Measurements from ENCODE around the gene ATG14. TPM values are rescaled to one million over a fixed set of nuclear protein-coding genes. Genes with fewer than 3 reads are reported as not detected.

ATG14 gene
- total and polyA plus RNA-seq, 2 of the 8 experiments (the other 6 are each of a cell fraction or from before 2014, with no cell fraction given), result 4.9 to 10.8 TPM

GRCh38 chr14:55416866-55417265 lies 5.2 kb upstream of the ATG14 start:
- DNase-seq (ENCODE audit: low read depth in 1 of 2, low spot score in 2 of 2) (peak in 1 of 2 experiments; percentile 58), FAIRE-seq (no peak)
- ChIA-PET POLR2A (ENCODE audit: partially characterized antibody) (interaction anchor here (1.6 kb wide), 1 partner anchor 10 kb away, joined by 6 read pairs; no protein-coding TSS in a partner anchor), CTCF (ENCODE audit: partially characterized antibody) (interaction anchor here (0.5 to 5.9 kb wide), 29 partner anchors 10 to 1104 kb away, joined by 3 to 65 read pairs (median 3); partner anchors contain the start of gene TBPL2)
- H3K36me3 ChIP-seq (ENCODE audit: control insufficient read depth in 2 of 4, insufficient read depth in 4 of 4, low read length in 3 of 4), result no peaks in the 10 kb centered on the region
- TF ChIP-seq, protein P1, sequence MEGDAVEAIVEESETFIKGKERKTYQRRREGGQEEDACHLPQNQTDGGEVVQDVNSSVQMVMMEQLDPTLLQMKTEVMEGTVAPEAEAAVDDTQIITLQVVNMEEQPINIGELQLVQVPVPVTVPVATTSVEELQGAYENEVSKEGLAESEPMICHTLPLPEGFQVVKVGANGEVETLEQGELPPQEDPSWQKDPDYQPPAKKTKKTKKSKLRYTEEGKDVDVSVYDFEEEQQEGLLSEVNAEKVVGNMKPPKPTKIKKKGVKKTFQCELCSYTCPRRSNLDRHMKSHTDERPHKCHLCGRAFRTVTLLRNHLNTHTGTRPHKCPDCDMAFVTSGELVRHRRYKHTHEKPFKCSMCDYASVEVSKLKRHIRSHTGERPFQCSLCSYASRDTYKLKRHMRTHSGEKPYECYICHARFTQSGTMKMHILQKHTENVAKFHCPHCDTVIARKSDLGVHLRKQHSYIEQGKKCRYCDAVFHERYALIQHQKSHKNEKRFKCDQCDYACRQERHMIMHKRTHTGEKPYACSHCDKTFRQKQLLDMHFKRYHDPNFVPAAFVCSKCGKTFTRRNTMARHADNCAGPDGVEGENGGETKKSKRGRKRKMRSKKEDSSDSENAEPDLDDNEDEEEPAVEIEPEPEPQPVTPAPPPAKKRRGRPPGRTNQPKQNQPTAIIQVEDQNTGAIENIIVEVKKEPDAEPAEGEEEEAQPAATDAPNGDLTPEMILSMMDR (IDR thresholded peaks at IDR 0.05; ENCODE audit: control extremely low read depth in 1 of 3, insufficient read depth in 1 of 3, low read depth in 1 of 3, low read length in 3 of 3), result peak; percentile 49 to 72 (median 60)
- TF ChIP-seq SIN3A (conservative IDR thresholded peaks at IDR 0.05 in 1 of 2, IDR thresholded peaks at IDR 0.05 in 1 of 2; ENCODE audit: low read depth in 1 of 2, low read length in 2 of 2) (no peak), KDM5A (IDR thresholded peaks at IDR 0.05; ENCODE audit: low read length) (no peak), RAD21 (IDR thresholded peaks at IDR 0.05 in 1 of 2, conservative IDR thresholded peaks at IDR 0.05 in 1 of 2; ENCODE audit: low read depth in 2 of 2, low read length in 2 of 2) (peak; percentile 64 to 75)
- no peak overlapping the region for H4K8ac ChIP-seq (ENCODE audit: extremely low read depth, insufficient read depth, low read length)
- no peak overlapping the region for H3K4ac ChIP-seq (replicated peaks; ENCODE audit: insufficient read length, low read depth, low read length)
- no peak overlapping the region for H3K23ac ChIP-seq (ENCODE audit: insufficient read length)
- no peak overlapping the region for H4K5ac ChIP-seq (ENCODE audit: insufficient read length, low read depth, low read length)
- no peak overlapping the region for H3K14ac ChIP-seq (ENCODE audit: insufficient read length)
- H3K18ac ChIP-seq (ENCODE audit: extremely low read depth, low read length), result no peak overlapping the region
- no peak overlapping the region for H2AFZ ChIP-seq (ENCODE audit: low read length)
- no peak overlapping the region for H3K27ac ChIP-seq (ENCODE audit: low read depth, low read length)
- no peak overlapping the region; a peak in 1 of 7 replicates for H3K9ac ChIP-seq (replicated peaks in 1 of 4; ENCODE audit: extremely low read depth in 1 of 4, low read depth in 3 of 4, low read length in 3 of 4)
- no peak overlapping the region for H2BK12ac ChIP-seq (ENCODE audit: low read depth, low read length)
- H3K79me2 ChIP-seq (ENCODE audit: control insufficient read depth in 1 of 2, insufficient read depth in 2 of 2, low read length in 2 of 2), result no peaks in the 10 kb centered on the region
- no peaks in the 10 kb centered on the region; a peak in 1 of 7 replicates for H3K4me1 ChIP-seq (replicated peaks in 1 of 4; ENCODE audit: control insufficient read depth in 3 of 4, insufficient read depth in 4 of 4, low read length in 3 of 4)
- H2BK120ac ChIP-seq (replicated peaks; ENCODE audit: low read depth, low read length), result no peak overlapping the region
- H2BK20ac ChIP-seq (ENCODE audit: low read length), result no peak overlapping the region
- no peaks in the 10 kb centered on the region for H3K9me3 ChIP-seq (ENCODE audit: insufficient read depth in 2 of 2, low read depth in 1 of 2, low read length in 1 of 2)
- no peaks in the 10 kb centered on the region for H3K27me3 ChIP-seq (replicated peaks in 1 of 4; ENCODE audit: control insufficient read depth in 3 of 4, extremely low read depth in 1 of 4, insufficient read depth in 3 of 4, low read length in 3 of 4)
- peaks cover 2% of the 10 kb centered on the region; the same call in 1 of the 2 replicates for H3K23me2 ChIP-seq (ENCODE audit: low read depth, low read length)
- no peaks in the 10 kb centered on the region for H4K20me1 ChIP-seq (replicated peaks in 1 of 2; ENCODE audit: control insufficient read depth in 1 of 2, insufficient read depth in 2 of 2, low read length in 2 of 2)
- H3K79me1 ChIP-seq (ENCODE audit: low read depth, low read length), result no peaks in the 10 kb centered on the region
- H2BK5ac ChIP-seq (ENCODE audit: low read depth, low read length), result no peak overlapping the region
- no peak overlapping the region for H4K91ac ChIP-seq (replicated peaks; ENCODE audit: insufficient read length, low read length)
- no peak overlapping the region for H3K56ac ChIP-seq (replicated peaks; ENCODE audit: insufficient read length, low read depth, low read length)
- 46% methylated on average over 5 of the region's 5 CpGs; no CpG with 5 or more reads in 1 of the 2 experiments for WGBS, 2 experiments (ENCODE audit: extremely low coverage in 1 of 2, insufficient coverage in 1 of 2, insufficient read length in 1 of 2, insufficient replicate concordance in 2 of 2, low coverage in 1 of 2, low lambda C conversion rate in 2 of 2, missing lambda C conversion rate in 1 of 2)
- no peak overlapping the region for H3K4me2 ChIP-seq (ENCODE audit: insufficient read depth in 1 of 2, low read depth in 2 of 2, low read length in 2 of 2)
- H2BK15ac ChIP-seq (ENCODE audit: low read length), result no peak overlapping the region
- no peak overlapping the region for H2AK5ac ChIP-seq (ENCODE audit: low read depth, low read length)
- no peak overlapping the region for H3K4me3 ChIP-seq (ENCODE audit: extremely low read depth in 1 of 4, insufficient read depth in 2 of 4, low read depth in 3 of 4, low read length in 4 of 4)

All from H1 (cell line).